Daoy (cell line): Measurements from ENCODE around the gene UROS. TPM values are rescaled to one million over a fixed set of nuclear protein-coding genes. Genes with fewer than 3 reads are reported as not detected.

Source experiments
- DNase-seq: peaks from one replicate; pipeline ENCODE4 v3.0.0-alpha.2; 2015; ENCODE audit warnings: low read depth
- total RNA-seq: library from RNA; depleted of rRNA; stranded (reverse); fragments of >200 nt; shearing (Covaris generic); gene quantifications from 2 replicates; pipeline ENCODE4 v1.2.3, GENCODE V29; 2014; rRNA removed

The UROS gene
- total RNA-seq, result 65.9 and 71.2 TPM in 2 replicates

GRCh38 chr10:125822878-125823662, at the start of gene UROS, which contains the start of gene BCCIP:
UROS (minus strand) TSS chr10:125823258; CDS start chr10:125816499, 6,759 bp downstream.
BCCIP (plus strand) TSS chr10:125823546; CDS start chr10:125823558, 12 bp downstream.
- peak; percentile 91 for DNase-seq

- DNase-seq, result no peak
Observed at GRCh38 chr10:125871338-125871737, 48.3 kb upstream of the UROS start.

- DNase-seq, result peak; percentile 39
Observed at GRCh38 chr10:125868372-125868975, 45.4 kb upstream of the UROS start.

- no peak for DNase-seq
Observed at GRCh38 chr10:125866421-125867029, 43.5 kb upstream of the UROS start.

- DNase-seq, result no peak
Observed at GRCh38 chr10:125865120-125865519, 42.1 kb upstream of the UROS start.

GRCh38 chr10:125859128-125859817, 36.2 kb upstream of the UROS start:
- DNase-seq, result no peak

- no peak for DNase-seq
Observed at GRCh38 chr10:125857185-125857760, 34.2 kb upstream of the UROS start.

GRCh38 chr10:125852487-125852886, 29.4 kb upstream of the UROS start:
- DNase-seq, result no peak

GRCh38 chr10:125850766-125851731, 28.0 kb upstream of the UROS start:
- no peak for DNase-seq

- no peak for DNase-seq
Observed at GRCh38 chr10:125849448-125849847, 26.4 kb upstream of the UROS start.

GRCh38 chr10:125848857-125849256, 25.8 kb upstream of the UROS start:
- DNase-seq, result no peak

GRCh38 chr10:125848371-125848770, 25.3 kb upstream of the UROS start:
- DNase-seq, result no peak

GRCh38 chr10:125846894-125847293, 23.8 kb upstream of the UROS start:
- DNase-seq, result no peak

GRCh38 chr10:125845617-125846016, 22.6 kb upstream of the UROS start:
- DNase-seq, result no peak

- no peak for DNase-seq
Observed at GRCh38 chr10:125844751-125845221, 21.7 kb upstream of the UROS start.

- no peak for DNase-seq
Observed at GRCh38 chr10:125843603-125844329, 20.7 kb upstream of the UROS start.

GRCh38 chr10:125840955-125841354, 17.9 kb upstream of the UROS start:
- no peak for DNase-seq

- no peak for DNase-seq
Observed at GRCh38 chr10:125840406-125840805, 17.3 kb upstream of the UROS start.

- DNase-seq, result no peak
Observed at GRCh38 chr10:125838802-125839575, 15.9 kb upstream of the UROS start.
